GM21526 (cell line): ENCODE data around the gene SH3BP4.

ENCODE experiments used
- ATAC-seq: cut with Tn5 transposase; IDR thresholded peaks from one replicate; pipeline ENCODE4 v1.9.1; 2021; ENCODE audit warnings: moderate library complexity; ENCODE audit not compliant: unreplicated experiment, low FRiP score

SH3BP4 gene

DNA sequence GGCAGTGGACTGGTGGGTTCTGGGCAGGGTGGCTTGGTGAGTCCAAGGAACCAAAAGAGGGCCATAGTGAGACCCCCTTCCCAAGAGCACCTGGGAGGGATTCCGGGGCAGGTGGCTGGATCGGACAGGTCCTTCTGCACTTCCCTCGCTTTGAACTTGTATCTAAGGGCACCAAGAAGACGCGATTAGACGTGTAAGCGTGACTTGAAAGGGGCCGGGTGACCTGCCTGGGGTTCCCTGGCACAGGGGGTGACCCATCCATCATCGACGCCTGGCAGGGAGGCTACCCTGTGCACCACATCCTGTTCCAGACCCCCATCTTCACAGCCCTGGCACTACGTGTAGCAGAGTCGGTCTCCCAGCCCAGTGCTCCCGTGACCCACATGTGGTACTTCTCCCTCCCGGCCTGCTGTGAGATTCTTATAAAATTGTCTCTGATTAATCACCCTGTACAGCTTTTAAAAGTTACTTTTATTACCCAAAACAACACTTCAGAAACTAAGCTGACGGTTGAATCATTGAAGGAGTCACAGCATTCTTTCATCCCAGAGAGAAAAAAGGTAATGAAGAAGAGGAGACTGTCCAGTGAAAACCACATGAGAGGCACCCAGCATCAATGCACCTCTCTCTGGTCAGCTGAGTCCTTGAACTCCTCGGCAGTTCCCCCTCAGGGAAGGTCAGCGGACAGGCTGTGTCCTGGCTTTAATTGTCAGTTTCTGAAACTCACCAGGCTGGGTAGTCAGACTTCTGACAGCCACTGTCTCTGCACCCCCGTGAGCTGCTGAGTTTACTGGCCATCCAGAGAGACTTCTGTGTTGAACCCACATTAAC lies 13.0 kb downstream of the SH3BP4 start:
- no peak for ATAC-seq

- ATAC-seq: no peak
Observed at GRCh38 chr2:234966340-234966739, 14.5 kb downstream of the SH3BP4 start.

DNA sequence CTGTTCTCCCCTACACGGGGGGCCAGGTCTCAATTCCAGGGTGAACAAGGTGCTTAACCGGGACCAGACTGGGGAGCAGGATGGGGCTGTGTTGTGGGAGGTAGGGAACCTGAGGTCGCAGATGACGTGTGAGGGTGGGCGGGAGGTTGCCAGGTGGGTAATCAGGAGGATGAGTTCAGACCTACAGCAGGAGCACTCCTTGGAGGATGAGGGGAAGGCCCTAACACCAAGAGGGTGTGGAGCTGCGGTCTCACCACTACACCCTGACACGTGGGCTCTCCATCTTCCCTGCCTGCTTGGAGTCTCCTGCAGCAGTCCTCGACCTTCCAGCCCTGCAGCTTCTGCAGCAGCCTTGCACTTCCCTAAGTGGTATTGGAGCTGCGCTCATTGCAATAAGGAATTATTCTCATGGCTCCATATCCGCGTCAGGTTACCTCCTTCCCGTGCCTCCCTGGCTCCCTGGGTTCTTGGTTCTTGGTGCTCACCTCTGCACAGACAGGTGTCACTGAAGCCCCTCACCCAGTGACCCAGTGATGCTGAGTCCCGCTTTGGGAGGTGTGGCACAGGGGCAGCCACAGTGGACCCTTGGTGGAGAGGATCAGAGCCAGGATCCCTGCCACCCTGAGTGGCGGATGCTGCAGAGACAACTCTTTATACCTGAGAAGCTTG lies 15.5 kb downstream of the SH3BP4 start:
- ATAC-seq: no peak

- no peak for ATAC-seq
Observed at GRCh38 chr2:234967870-234968208, 16.0 kb downstream of the SH3BP4 start.

GRCh38 chr2:234968631-234969305 lies 17.0 kb downstream of the SH3BP4 start:
- no peak for ATAC-seq

- ATAC-seq: no peak
Observed at GRCh38 chr2:234969306-234970098, 17.7 kb downstream of the SH3BP4 start.

- ATAC-seq: no peak
Observed at GRCh38 chr2:234970099-234970440, 18.3 kb downstream of the SH3BP4 start.

- no peak for ATAC-seq
Observed at GRCh38 chr2:234970477-234970882, 18.7 kb downstream of the SH3BP4 start.

GRCh38 chr2:234971496-234971895 lies 19.7 kb downstream of the SH3BP4 start:
- no peak for ATAC-seq

- ATAC-seq: no peak
Observed at GRCh38 chr2:234973008-234973407, 21.2 kb downstream of the SH3BP4 start.

- no peak for ATAC-seq
Observed at GRCh38 chr2:234974501-234975385, 22.9 kb downstream of the SH3BP4 start.

DNA sequence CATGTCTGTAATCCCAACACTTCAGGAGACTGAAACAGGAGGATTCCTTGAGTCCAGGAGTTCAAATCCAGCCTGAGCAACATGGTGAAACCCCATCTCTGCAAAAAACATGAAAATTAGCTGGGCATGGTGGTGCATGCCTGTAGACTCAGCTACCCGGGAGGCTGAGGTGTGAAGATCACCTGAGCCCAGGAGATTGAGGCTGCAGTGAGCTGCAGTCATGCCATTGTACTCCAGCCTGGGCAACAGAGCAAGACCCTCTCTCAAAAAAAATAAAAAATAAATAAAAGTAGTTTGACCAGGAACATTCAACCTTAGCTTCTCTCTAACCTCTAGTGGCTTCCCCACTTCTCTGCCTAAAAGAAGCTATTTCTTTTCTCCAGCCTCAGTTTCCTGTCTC lies 23.8 kb downstream of the SH3BP4 start:
- ATAC-seq: no peak

DNA sequence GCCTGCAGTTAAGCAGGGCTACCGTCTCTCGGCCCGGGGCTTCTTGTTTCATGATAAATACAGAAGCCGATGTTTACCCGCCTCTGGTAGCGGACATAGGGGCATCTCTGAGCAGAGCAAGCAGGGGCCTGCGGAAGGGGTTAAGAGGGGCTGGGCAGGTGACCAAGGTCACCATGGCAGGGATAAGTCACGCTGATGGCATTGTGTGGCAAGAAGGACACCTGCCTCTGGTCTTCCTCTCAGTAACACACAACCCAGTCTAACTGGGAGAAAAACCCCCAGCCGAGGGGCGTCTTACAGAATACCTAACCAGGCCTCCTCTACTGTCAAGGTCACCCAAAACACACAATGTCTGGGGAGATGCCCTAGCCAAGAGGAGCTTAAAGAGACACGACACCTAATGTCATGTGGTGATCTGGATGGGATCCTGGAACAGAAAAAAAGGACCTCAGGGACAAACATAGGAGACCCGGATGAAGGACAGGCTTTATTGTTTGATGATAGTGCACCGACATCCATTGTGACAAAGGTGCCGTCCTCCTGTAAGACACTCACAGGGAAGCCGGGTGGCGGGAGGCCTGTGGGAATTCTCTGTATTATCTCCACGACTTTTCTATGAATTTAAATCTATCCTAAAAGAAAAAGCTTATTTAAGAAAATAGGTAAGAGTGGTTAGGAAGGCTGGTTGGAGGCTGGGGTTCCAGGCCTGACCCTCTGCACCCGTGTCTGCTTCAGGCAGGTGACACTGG lies 24.8 kb downstream of the SH3BP4 start:
- ATAC-seq: no peak

DNA sequence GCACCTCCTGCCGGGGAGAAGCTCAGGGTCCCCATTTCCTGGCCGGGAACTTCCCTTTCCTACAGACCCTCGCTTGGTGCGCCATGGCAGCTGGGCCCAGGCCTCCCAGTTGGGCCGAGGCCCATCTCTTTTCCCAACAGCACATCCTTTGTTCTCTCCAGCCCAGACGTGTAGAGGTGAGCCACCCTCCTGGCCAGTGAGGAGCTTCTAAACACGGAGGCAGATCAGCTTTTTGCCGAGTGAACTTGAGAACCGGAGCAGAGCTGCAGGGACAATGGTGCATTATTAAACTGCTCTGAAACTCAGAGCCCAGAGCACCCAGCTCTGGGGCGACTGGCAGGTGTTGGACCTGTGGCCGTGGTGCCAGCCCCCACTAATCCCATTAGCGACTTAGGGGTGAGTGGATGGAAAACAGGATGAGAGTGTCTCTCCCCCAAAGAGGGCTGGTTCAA lies 25.4 kb downstream of the SH3BP4 start:
- ATAC-seq: no peak

GRCh38 chr2:234978466-234979203 lies 26.8 kb downstream of the SH3BP4 start:
- no peak for ATAC-seq

DNA sequence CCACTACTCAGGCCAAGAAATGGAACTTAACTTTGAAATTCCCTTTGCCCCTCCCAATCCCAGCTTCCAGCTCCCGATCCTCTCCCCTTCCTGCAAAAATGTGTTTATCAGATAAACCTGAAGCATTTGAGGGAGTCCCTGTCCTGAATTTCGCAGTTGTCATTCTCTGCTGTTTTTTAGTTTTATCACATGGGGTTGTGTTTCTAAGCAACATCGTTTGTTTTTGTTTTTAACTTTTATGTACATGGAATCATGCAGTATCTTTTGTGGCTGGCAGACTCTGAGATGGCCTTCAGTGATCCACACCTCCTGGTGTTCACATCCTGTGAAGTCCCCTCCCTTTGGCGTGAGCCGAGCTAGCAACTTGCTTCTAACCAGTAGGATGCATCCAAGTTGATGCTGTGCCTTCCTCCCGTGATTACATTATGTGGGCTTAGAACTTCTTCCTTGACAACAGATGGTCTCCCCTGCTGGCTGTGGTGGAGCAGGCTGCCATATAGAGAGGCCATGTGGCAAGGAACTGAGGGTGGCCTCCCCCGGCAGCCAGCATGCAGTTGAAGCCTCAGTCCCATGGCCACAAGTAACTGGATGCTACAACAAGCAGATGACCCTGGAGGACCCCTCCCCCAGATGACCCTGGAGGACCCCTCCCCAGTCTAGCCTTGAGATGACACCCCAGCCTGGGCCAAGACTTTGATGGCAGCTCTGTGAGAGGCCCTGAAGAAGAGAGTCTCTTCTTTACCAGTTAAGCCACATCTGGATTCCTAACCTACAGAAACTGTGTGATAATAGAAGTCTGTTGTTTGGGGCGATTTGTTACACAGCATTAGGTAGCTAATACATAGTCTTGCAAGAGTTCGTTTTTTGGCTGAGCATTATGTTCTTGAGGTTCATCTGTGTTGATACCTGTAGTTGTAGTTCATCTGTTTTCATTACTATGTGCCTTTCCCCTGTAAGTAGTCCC lies 27.7 kb downstream of the SH3BP4 start:
- no peak for ATAC-seq

DNA sequence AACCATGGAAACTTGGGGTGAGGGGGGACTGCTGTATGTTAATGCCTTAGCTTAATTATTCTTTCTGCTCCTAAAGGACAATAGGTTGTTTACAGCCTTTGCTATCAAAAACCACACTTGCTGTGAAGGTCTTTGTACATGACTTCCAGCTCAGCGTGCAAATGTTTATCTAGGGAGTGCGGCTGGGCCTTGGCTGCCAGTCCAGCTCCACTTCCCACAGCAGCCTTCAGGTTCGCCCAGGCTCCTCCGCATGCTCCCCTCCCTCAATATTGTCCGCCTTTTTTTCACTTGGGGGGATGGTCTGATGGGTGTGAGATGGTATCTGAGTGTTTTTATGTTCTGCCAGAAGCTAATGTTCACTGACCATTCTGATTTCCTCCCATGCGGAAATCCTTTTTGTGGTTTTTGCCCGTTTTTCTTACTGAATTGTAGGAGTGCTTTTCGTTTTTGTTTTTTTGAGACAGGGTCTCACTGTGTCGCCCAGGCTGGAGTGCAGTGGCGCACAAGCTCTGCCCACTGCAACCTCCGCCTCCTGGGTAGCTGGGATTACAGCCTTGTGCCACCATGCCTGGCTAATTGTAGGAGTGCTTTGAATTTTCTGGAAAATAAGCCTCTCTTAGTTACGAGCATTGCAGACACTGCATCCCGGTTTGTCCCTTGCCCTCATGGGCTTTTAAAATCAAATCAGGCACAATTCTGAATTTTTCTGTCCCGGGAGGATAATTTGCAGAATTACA lies 28.8 kb downstream of the SH3BP4 start:
- no peak for ATAC-seq
